ENCODE results near the gene ERCC8.

Gene ERCC8

GRCh38 chr5:60830581-60831127 is 114.2 kb downstream of the ERCC8 start:
- no peak for DNase-seq

DNA sequence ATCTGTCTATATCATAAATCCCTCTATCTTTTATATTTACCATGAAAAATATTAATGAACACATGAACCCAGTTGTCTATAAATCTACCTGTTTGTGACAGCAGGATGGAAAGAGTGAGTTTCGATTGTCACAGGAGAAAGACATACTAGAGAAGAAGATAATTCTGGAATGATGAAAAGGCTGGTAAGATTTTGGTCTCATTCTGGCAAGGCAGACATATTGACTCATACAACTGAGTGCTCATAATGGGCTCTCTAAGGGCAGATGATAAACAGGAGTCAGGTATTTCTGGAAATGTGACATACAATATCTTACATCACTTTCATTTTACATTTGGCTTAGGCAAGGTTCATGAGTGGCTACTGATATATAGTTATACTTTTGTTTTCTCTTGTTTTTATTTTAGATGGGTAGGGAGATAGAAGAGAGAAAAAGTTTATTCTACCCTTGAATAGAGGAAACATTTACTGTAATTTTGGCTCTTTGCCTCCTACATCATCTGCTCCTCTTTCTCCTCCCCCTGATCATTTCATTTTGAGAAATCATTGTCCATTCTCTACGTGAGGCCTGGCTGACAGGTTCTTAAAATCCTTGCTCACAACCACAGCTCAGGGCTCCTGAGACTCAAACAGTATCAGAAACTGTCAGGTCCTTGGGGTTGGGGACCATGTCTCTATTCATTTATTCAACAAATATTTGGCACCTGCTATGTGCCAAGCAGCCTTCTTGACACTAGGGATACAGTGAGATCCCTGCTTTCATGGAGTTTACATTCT is 115.2 kb downstream of the ERCC8 start:
- no peak for DNase-seq

DNA sequence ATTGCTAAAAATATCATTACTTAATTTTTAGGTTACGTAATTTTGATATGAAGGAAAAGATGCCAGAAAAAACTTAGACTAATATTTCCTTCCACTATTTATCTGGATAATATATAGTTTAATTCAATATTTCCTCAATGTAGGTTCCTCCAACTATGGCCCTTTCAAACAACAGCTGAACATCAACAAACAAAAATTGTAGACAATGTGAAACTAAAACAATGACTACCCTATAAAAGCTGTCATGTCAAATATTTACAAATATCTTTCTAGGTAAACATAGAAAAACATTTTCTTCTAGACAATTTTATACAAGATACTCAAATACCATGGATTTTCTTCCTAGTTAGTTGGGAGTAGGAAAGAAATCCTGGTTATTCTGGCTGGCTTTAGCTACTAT is 117.7 kb downstream of the ERCC8 start:
- no peak for DNase-seq

DNA sequence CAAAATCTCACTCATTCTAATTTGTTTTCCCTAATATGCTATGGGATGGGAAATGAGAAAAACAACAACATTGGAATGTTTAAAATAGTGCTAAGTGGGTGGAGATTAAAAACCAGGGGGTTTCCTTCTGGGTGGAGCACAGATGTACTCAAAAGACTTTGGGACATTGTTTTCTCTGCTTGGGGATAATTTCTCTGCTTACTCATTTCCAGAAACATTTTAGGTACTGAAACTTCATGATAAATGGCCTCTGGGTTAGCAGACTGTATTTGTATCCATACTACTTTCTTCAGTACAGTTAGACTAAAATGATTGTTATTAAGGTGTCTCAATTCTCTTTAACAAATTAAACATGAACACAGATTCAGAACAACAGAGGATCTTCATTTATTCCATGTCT is 118.2 kb downstream of the ERCC8 start:
- no peak for DNase-seq

Measured in T1000 (cell line).